ENCODE data around the gene GDF7. TPM values are rescaled to one million over a fixed set of nuclear protein-coding genes. Genes with fewer than 3 reads are reported as not detected.

Gene GDF7
- total RNA-seq, 4 donors from 2014 or later: 0.12 to 1.1 (median 0.25) TPM

- no peak for ATAC-seq (ENCODE audit: low FRiP score)
- no peak for TF ChIP-seq CTCF (IDR thresholded peaks at IDR 0.05)
- DNase-seq (ENCODE audit: low spot score): no peak
Measured at GRCh38 chr2:20645301-20645701, 21.6 kb upstream of the GDF7 start.

- TF ChIP-seq CTCF (IDR thresholded peaks at IDR 0.05): no peak
- DNase-seq (ENCODE audit: low spot score) (no peak), ATAC-seq (ENCODE audit: low FRiP score) (no peak)
Measured at GRCh38 chr2:20645761-20646160, 21.2 kb upstream of the GDF7 start.

- DNase-seq (ENCODE audit: low spot score): no peak
- no peak for TF ChIP-seq CTCF (IDR thresholded peaks at IDR 0.05)
- no peak for ATAC-seq (ENCODE audit: low FRiP score)
Measured at GRCh38 chr2:20646446-20646845, 20.5 kb upstream of the GDF7 start.

GRCh38 chr2:20647211-20647610 is 19.7 kb upstream of the GDF7 start:
- ATAC-seq (ENCODE audit: low FRiP score): no peak
- DNase-seq (ENCODE audit: low spot score): no peak
- TF ChIP-seq CTCF (IDR thresholded peaks at IDR 0.05): no peak

- TF ChIP-seq CTCF (IDR thresholded peaks at IDR 0.05): no peak
- no peak for DNase-seq (ENCODE audit: low spot score)
- ATAC-seq (ENCODE audit: low FRiP score): no peak
Measured at GRCh38 chr2:20647738-20648137, 19.2 kb upstream of the GDF7 start.

GRCh38 chr2:20648206-20648605 is 18.7 kb upstream of the GDF7 start:
- TF ChIP-seq CTCF (IDR thresholded peaks at IDR 0.05): no peak
- no peak for DNase-seq (ENCODE audit: low spot score)
- ATAC-seq (ENCODE audit: low FRiP score): no peak

- no peak for DNase-seq (ENCODE audit: low spot score)
- no peak for ATAC-seq (ENCODE audit: low FRiP score)
- no peak for TF ChIP-seq CTCF (IDR thresholded peaks at IDR 0.05)
Measured at GRCh38 chr2:20648831-20649230, 18.1 kb upstream of the GDF7 start.

All from omental fat pad (tissue), 4 donors.